Aorta (tissue), 5 donors: ENCODE results near the gene DNAH17. TPM values are rescaled to one million over a fixed set of nuclear protein-coding genes. Genes with fewer than 3 reads are reported as not detected.

Experiments used
- ATAC-seq: fragments of 200-7000 bp; cut with Tn5 transposase; one replicate; pipeline ENCODE4 v1.9.1; 2022; ENCODE audit warnings: moderate library complexity; ENCODE audit not compliant: low FRiP score
- DNase-seq, 2 donors: peaks; one replicate each; pipeline ENCODE4 v3.0.0-alpha.2; 2020
- H3K27ac ChIP-seq, 2 donors: one replicate each; pipeline ENCODE4 v1.5.1; 2013; ENCODE audit warnings: low read length in 2 of 2, mild to moderate bottlenecking in 2 of 2, moderate library complexity in 2 of 2, control low read depth in 1 of 2, inconsistent platforms in 1 of 2, low read depth in 1 of 2
- H3K27me3 ChIP-seq, 2 donors: one replicate each; pipeline ENCODE4 v1.6.1; 2013; ENCODE audit warnings: control low read depth in 1 of 2, low read length in 1 of 2, mild to moderate bottlenecking in 1 of 2, moderate library complexity in 1 of 2; ENCODE audit not compliant: insufficient read depth in 2 of 2, control insufficient read depth in 1 of 2
- H3K36me3 ChIP-seq, 2 donors: one replicate each; pipeline ENCODE4 v1.6.1; 2013; ENCODE audit warnings: control low read depth in 1 of 2, low read length in 1 of 2, mild to moderate bottlenecking in 1 of 2; ENCODE audit not compliant: insufficient read depth in 2 of 2, control insufficient read depth in 1 of 2
- H3K4me1 ChIP-seq, 2 donors: one replicate each; pipeline ENCODE4 v1.6.1; 2013; ENCODE audit warnings: low read length in 2 of 2, control low read depth in 1 of 2, mild to moderate bottlenecking in 1 of 2, moderate library complexity in 1 of 2; ENCODE audit not compliant: insufficient read depth in 2 of 2, control insufficient read depth in 1 of 2
- H3K4me3 ChIP-seq, 2 donors: one replicate each; pipeline ENCODE4 v1.5.1; 2013; ENCODE audit warnings: low read length in 2 of 2, control low read depth in 1 of 2, mild to moderate bottlenecking in 1 of 2
- H3K9me3 ChIP-seq: one replicate; pipeline ENCODE4 v1.6.1; 2013; ENCODE audit warnings: mild to moderate bottlenecking, low read length; ENCODE audit not compliant: control insufficient read depth
- WGBS, 2 donors: extraction: QIAGEN DNeasy Blood & Tissue Kit; methylation state at CpG; one replicate each; pipeline ENCODE4 v1.1.7; 2013; 5-methylcytosine and 5-hydroxymethylcytosine counted together
- intact Hi-C, 2 donors: fragments of 100-400 bp; cut with DNase I; formaldehyde crosslinking; loops; one replicate each; pipeline versions ENCODE4 v1.14.2 to v1.15.0; 2022
- polyA plus RNA-seq, 2 donors: library from polyadenylated mRNA; stranded (reverse); fragments of 200-250 nt; gene quantifications; one replicate each; pipeline ENCODE4 v1.2.3, GENCODE V29; 2013
- total RNA-seq, 2 donors: library from RNA; stranded (reverse); fragmentation: NEBNext Ultra II Directional; extraction: Animal tissue kit (Norgen Biotek cat#: 25700); gene quantifications; one replicate each; pipeline ENCODE4 v1.2.1, GENCODE V29; 2021
- donor health status: healthy with polysubstance abuse.
- donor health status: Bipolar disorder and iron deficiency.
- donor health status: DM: no; HTN: no; CAD: no.
- donor health status: DM: no; HTN: no; CAD: no.
- donor health status: DM: yes; HTN: yes; CAD: no.

DNAH17 gene
- total and polyA plus RNA-seq, 4 donors, result 0.21 to 0.45 TPM; not detected in 2

DNA sequence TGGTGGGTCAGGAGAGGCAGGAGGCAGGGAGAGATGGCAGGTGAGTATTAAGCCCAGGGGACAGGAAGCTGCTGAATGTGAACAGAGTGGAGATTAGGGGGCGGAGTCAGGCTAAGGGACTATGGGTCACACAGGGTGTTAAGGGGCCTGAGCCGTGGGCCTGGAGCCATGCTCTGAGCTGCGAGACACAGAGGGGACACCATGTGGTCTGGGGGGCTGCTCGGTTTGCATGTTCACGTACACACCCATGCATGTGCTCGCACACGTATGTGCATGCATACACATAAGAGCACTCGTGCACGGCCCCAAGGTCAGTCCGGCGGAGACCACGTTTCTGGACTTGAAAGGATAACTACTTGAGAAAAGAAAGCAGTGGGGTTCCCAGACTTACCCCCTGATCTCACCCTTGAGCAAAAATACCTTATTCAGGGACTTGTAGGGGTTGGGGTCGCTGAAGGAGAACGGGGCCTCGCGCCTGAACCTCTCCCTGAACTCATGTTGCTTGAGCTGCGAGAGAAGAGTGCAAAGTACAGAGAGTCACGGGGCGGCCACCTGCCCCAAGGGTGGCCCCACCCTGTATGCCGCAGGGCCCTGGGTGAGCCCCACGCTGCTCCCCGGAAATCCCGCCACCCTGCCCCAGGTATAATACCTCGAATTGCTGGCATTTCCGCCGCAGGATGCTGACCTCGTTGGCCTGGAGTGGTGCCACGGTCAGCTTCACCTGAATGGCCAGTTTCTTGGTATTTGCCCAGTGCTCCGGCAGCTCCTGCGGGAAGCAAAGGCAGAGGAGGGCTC is 50.8 kb downstream of the DNAH17 start:
- no peak for ATAC-seq
- 91% methylated on average over 30 of the region's 30 CpGs for WGBS, 2 donors
- H3K27me3 ChIP-seq, result no peaks in the 10 kb centered on the region
- H3K9me3 ChIP-seq, result no peaks in the 10 kb centered on the region
- DNase-seq, result peak in 1 of 2 donors; percentile 70
- H3K36me3 ChIP-seq, result no peaks in the 10 kb centered on the region
- no peak overlapping the region for H3K27ac ChIP-seq
- intact Hi-C loops, result no loop called here
- no peaks in the 10 kb centered on the region for H3K4me1 ChIP-seq
- H3K4me3 ChIP-seq, result no peak overlapping the region

DNA sequence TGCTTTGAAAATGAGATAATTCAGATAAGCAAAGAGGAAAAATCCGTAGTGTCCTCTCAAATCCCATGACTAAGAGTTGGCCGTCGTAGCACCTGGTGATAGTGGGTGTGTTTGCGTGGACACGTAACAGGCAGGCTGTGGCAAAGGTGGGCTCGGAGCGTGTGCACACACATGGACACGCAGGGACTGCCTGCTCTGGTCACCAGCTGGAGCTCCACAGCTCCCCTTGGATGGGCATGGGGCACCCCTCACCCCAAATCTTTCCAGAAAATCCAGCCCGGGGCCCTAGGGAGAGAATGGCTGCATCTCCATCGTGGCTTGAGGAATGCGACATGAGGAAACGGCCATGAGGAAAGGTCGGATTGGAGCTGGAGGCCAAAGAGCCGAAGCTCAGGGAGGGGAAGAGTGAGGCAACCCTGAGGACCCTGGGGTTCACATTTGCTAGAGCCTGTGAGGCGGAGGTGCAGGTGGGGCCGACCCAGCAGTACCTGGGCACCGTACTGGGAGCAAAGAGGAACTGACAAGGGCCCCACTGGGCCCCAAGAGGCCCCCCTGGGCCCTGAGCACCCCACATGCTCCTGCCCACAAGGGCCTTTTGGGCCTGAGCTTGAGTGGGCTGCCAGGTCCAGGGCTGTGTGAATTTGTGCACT is 51.6 kb downstream of the DNAH17 start:
- Histone ChIP-seq H3K27me3 (no peaks in the 10 kb centered on the region), H3K4me3 (no peak overlapping the region), H3K36me3 (no peaks in the 10 kb centered on the region), H3K27ac (no peak overlapping the region), H3K4me1 (no peaks in the 10 kb centered on the region), H3K9me3 (no peaks in the 10 kb centered on the region)
- WGBS, 2 donors, result 83 to 88% methylated on average over 17 of the region's 17 CpGs
- intact Hi-C loops, result no loop called here
- ATAC-seq (no peak), DNase-seq (peak in 1 of 2 donors; percentile 55)

DNA sequence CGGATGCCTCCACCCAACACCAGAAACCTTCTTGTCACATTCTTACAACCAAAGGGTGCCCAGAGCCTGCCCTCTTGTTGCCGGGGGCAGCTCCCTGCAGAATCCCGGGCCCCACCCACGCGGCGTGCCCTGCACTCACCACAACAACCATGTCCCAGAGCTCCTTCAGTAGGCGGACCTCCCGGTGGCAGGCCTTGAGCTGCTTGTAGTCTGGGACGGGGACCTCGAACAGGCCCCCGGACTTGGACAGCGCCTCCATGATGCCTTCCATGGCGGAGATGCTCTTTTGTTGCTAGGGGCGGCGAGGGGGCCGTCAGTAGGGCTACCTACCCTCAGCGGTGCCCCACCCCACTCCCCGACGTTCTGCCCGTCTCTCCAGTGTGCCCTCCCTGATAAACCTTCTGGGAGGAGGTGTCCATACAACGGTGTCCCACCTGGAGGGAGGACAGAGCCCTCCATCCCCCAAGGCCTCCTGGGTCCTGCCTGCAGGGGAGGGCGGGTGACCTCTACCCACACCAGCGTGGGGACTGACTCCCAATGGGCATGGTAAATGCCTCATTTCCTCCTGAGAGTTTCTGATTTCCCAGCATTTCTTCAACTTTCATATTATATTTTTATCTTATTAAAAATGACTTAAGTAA is 52.2 kb downstream of the DNAH17 start:
- Histone ChIP-seq H3K4me3 (no peak overlapping the region), H3K36me3 (no peaks in the 10 kb centered on the region), H3K27ac (no peak overlapping the region), H3K9me3 (no peaks in the 10 kb centered on the region), H3K4me1 (no peaks in the 10 kb centered on the region), H3K27me3 (no peaks in the 10 kb centered on the region)
- WGBS, 2 donors, result 88 to 93% methylated on average over 21 to 23 of the region's 23 CpGs
- ATAC-seq (no peak), DNase-seq (peak in 1 of 2 donors; percentile 63)
- intact Hi-C loops, result no loop called here

DNA sequence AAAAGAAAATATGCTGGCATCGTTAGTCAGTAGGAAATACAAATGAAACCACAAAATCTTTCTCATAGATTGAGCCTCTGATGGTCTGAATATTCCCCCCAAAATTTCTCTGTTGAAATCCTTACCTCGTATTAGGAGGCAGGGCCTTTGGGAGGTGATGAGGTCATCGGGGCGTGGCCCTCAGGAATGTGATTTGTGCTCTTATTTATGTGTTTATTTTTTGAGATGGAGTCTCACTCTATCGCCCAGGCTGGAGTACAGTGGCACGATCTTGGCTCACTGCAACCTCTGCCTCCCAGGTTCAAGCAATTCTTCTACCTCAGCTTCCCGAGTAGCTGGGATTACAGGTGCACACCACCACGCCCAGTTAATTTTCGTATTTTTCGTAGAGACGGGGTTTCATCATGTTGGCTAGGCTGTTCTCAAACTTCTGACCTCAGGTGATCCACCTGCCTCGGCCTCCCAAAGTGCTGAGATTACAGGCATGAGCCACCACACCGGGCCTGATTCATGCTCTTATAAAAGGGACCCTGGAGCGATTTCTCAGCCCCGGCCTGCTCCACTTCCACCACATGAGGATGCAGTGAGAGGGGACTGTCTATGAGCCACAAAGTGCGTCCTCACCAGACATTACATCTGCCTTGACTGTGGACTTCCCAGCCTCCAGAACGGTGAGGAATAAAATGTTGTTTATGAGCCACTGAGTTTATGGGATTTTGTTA is 53.1 kb downstream of the DNAH17 start:
- intact Hi-C loops, result no loop called here
- ATAC-seq, result no peak
- no peak overlapping the region for H3K4me3 ChIP-seq
- H3K27me3 ChIP-seq, result no peaks in the 10 kb centered on the region
- no peaks in the 10 kb centered on the region for H3K4me1 ChIP-seq
- peak in 1 of 2 donors; percentile 38 for DNase-seq
- H3K9me3 ChIP-seq, result no peaks in the 10 kb centered on the region
- WGBS, 2 donors, result 89 to 90% methylated on average over 17 of the region's 17 CpGs
- no peak overlapping the region for H3K27ac ChIP-seq
- no peaks in the 10 kb centered on the region for H3K36me3 ChIP-seq

DNA sequence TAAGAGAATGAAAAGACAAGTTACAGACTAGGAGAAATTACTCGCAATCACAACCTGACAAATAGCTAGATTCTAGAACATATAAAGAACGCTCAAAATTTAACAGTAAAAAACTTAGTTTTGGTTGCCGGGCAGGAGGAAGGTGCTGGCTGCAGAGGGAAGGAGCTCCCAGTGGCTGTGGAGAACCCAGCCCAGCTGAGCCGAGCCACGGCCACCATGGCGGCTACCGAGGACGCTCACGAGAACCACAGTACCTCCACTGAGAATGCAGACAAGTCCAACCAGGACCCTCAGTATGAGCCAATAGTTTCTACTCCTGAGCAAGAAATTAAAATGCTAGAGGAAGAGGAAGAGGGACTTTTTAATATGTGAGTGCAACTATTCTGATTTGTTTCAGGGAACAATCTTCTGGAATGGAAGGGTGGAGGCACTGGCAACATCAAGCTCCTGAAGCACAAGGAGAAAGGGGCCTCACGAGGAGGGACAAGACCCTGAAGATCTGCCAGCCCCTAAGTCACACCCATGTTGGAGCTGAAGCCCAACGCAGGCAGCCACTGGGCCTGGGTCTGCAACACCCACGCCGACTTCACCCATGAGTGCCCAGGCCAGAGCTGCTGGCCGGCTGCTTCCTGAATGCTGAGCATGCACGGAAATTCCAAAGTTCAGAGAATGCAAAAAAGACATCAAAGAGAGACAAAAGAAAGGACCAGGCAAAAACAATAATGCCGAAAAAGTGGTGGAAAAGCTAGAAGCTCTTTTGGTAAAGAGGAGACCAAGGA is 55.0 kb downstream of the DNAH17 start:
- H3K36me3 ChIP-seq, result no peaks in the 10 kb centered on the region
- H3K27ac ChIP-seq, result no peak overlapping the region
- intact Hi-C loops, result no loop called here
- DNase-seq (peak in 1 of 2 donors; percentile 68), ATAC-seq (no peak)
- H3K4me1 ChIP-seq, result no peaks in the 10 kb centered on the region
- H3K27me3 ChIP-seq, result peaks cover 0 to 1% of the 10 kb centered on the region in 2 donors
- no peak overlapping the region for H3K4me3 ChIP-seq
- H3K9me3 ChIP-seq, result no peaks in the 10 kb centered on the region
- 92 to 93% methylated on average over 16 of the region's 16 CpGs for WGBS, 2 donors

DNA sequence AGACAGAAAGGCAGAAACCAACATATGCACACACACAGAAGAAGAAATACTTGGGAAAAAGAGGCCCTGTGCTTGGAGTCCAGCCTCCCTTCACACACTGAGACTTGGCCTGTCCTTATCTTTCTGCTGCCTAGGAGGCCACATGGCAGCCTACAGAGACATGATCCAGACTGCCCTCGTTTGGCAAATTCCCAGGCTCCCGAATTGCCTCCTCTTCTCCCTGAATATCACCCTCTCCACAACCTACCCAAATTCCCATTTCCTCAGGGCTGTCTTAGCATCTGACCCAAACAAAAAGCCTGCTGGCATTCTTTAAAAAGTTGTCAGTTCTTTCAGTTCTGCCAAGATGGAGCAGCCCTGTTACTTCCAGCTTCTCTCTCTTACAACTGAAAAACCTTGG is 59.8 kb downstream of the DNAH17 start:
- Histone ChIP-seq H3K9me3 (no peaks in the 10 kb centered on the region), H3K4me1 (no peaks in the 10 kb centered on the region), H3K36me3 (no peaks in the 10 kb centered on the region), H3K4me3 (no peak overlapping the region), H3K27me3 (peaks cover 0 to 1% of the 10 kb centered on the region in 2 donors), H3K27ac (no peak overlapping the region)
- WGBS, 2 donors, result 52 to 57% methylated on average over 2 of the region's 2 CpGs
- intact Hi-C loops, result no loop called here
- peak; percentile 17 to 27 for DNase-seq
- no peak for ATAC-seq

DNA sequence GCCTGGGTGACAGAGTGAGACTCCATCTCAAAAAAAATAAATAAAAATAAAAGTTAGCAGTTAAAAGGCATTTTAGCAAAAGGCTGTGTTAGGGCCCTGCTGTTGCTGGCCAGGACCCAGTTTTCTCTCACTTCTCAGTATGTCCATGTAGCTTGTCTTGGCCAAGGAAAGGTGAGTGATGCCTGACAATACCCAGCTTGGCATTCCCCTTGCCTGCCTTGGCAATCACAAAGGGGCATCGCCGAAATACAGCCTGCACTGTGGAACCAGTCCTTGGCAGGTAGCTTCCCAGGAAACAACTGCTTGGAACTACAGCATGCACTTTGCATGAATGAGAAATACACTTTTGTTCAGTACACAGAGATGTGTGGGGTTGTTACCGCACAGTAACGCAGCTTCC is 61.7 kb downstream of the DNAH17 start:
- H3K4me3 ChIP-seq, result no peak overlapping the region
- no peaks in the 10 kb centered on the region for H3K9me3 ChIP-seq
- intact Hi-C loops, result no loop called here
- DNase-seq (peak; percentile 2 to 17), ATAC-seq (no peak)
- 27 to 56% methylated on average over 4 of the region's 4 CpGs for WGBS, 2 donors
- H3K36me3 ChIP-seq, result no peaks in the 10 kb centered on the region
- no peak overlapping the region for H3K27ac ChIP-seq
- H3K27me3 ChIP-seq, result peaks cover 0 to 1% of the 10 kb centered on the region in 2 donors
- no peaks in the 10 kb centered on the region for H3K4me1 ChIP-seq

DNA sequence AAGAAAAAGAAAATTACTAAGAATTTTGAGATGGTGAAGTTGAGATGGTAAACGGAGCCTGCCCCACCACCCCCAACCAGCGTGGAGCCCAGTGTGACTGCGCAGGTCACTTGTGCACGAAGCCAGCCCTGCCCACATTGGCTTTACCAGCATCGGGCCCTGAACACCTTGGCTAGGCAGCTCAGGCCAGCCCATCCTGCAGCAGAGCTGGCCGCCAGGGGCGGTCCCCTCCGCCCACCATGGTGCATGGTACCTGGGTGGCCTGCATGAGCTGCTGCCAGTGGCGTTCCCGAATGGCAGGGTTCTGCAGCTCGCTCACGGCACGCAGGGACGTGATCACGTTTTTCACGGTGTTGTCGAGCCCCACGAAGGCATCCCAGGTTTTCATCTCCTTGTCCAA is 62.7 kb downstream of the DNAH17 start:
- 92% methylated on average over 18 of the region's 18 CpGs for WGBS, 2 donors
- intact Hi-C loops, result no loop called here
- H3K4me1 ChIP-seq, result no peaks in the 10 kb centered on the region
- H3K36me3 ChIP-seq, result no peaks in the 10 kb centered on the region
- no peak overlapping the region for H3K27ac ChIP-seq
- H3K27me3 ChIP-seq, result peaks cover 0 to 1% of the 10 kb centered on the region in 2 donors
- DNase-seq (peak; percentile 17 to 35), ATAC-seq (no peak)
- H3K9me3 ChIP-seq, result no peaks in the 10 kb centered on the region
- no peak overlapping the region for H3K4me3 ChIP-seq
